Stimulated activated CD4-positive, alpha-beta T cell treated with anti-CD3 and anti-CD28 coated beads, Interleukin-2, amount 100 ng/mL, for 48 hours (primary cell): Measurements from ENCODE around the gene SPRED2.

ENCODE experiments used
- DNase-seq, 2 donors: peaks; one replicate each; pipeline ENCODE4 v3.0.0-alpha.2; 2020

Gene SPRED2

GRCh38 chr2:65275141-65275915, 157.1 kb downstream of the SPRED2 start:
- no peak for DNase-seq

- no peak for DNase-seq
Measured at GRCh38 chr2:65273344-65273743, 159.1 kb downstream of the SPRED2 start.

- no peak for DNase-seq
Measured at GRCh38 chr2:65268957-65269356, 163.4 kb downstream of the SPRED2 start.

DNA sequence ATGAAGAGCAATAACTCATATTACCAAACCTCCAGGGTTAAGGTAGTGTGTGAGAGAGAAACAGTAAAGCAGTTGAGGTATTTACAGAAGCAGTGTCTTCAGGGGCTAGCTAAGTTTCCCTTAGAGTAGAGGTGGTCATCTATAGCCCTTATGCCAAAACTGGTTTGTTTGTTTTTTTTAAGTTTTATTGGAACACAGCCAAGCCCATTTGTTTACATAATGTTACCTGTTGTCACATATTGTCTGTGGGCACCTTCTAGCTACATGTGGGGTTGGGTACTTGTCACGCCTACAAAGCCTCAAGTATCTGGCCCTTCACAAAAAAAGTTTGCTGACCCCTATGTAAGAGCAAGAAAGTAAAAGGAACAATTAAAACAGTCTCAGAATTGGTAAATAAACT, 165.4 kb downstream of the SPRED2 start:
- DNase-seq: no peak

DNA sequence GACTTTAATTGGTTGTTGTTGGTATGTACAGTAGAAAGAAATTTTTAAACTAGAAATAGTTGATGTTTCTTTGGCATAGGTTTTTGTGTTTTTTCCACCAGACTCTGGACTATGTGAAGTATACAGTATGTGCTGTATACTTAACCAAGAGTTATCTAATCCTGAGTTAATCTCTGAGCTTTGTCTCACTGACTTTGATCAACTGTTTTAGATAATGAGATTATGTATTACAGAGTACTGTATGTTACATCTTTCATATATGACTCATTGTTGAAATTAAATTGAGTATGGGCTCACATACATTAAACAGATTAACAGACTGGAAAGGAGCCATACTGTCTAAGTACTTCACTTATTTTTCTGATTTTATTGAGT, 166.7 kb downstream of the SPRED2 start:
- no peak for DNase-seq

DNA sequence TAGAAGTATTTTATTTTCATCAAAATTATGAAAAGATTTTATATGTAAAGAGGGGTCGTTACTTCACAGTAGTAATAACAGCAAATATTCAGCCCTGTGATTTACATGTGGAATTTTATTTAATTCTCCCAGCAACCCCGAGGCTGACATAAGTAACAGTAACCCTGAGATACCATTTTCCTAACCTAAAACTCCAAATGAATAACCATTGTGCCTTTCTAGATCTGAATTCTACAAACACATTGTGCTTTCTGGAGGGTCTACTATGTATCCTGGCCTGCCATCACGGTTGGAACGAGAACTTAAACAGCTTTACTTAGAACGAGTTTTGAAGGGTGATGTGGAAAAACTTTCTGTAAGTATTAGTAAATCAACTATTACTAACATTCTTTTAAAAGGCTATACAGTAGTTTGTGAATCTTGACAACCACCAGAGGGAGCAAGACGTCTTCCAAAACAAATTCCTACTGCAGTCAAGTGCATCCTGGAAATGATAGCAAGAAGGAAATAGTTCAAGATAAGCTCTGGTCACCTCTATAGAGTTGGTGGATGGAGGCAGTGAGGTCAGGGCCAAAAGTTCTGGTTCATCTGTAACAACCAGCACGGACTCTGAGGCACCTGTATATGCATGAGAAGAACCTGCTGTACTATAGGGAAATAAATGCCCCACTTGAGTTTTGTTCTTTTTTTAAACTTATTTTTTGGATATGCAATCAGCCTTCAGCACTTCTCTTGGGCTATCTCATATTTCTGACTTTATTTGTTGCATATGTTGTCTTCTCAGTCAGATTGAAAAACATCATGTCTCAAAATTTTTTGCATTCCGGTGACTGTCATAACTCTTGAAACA, 167.4 kb downstream of the SPRED2 start:
- no peak for DNase-seq

DNA sequence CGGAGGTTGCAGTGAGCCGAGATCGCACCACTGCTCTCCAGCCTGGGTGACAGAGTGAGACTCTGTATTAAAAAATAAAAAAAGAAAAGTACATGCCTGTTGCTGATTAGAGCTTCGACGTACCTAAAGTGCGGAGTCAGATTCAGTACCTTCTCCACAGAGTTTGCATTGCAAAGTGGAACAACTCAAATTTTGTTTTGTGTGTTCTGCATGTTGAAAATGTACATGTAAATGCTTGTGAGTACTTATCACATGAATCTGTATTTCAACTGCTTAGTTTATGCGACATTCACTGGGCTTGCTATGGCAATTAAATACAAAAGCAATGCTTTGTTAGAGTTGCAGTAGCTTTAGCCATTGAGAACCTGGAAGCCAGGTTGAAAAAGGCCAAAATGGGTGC, 168.4 kb downstream of the SPRED2 start:
- DNase-seq: no peak

DNA sequence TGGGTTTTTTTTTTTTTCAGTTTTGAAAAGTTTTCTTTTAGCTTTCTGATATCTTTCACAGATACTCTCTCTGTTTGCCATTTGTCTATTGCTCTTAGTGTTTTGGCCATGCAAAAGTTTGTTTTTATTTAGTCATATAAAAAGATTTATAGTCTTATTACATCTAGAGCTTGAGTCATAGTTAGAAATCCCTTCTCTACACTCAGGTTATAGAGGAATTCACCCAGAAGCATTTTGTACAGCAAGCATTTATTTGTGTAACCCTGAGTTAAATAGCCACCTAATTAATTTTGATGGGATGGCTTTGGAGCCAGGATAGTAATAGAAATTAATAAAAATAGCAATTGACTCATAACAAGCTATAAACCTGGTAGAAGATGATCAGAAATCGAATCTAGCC, 169.1 kb downstream of the SPRED2 start:
- no peak for DNase-seq

DNA sequence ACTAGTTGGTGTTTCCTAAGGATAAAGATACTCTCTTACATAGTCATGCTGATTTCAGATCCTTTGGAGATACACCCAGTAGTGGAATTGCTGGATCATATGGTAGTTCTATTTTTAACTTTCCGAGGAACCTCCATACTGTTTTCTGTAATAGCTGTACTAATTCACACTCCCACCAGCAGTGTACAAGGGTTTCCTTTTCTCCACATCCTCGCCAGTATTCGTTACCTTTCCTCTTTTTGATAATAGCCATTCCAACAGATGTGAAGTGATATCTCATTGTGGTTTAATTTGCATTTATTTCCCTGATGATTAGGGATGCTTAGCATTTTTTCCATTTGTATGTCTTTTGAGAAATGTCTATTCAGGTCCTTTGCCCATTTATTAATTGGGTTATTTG, 170.7 kb downstream of the SPRED2 start:
- DNase-seq: no peak
